Measurements from ENCODE around the gene KCNMB2. TPM values are rescaled to one million over a fixed set of nuclear protein-coding genes. Genes with fewer than 3 reads are reported as not detected.

Gene KCNMB2
- total RNA-seq, 1 experiment from 2014 or later: not detected

GRCh38 chr3:178505832-178506231, 30.4 kb upstream of the KCNMB2 start (continued):
- TF ChIP-seq ZSCAN18 (CRISPR knock-in tag; IDR thresholded peaks at IDR 0.05): no peak
- no peak for TF ChIP-seq TEAD4 (CRISPR knock-in tag; IDR thresholded peaks at IDR 0.05)
- no peak for TF ChIP-seq MLX (CRISPR knock-in tag; IDR thresholded peaks at IDR 0.05)
- TF ChIP-seq SP1 (CRISPR knock-in tag; conservative IDR thresholded peaks at IDR 0.05): no peak
- no peak for TF ChIP-seq E2F5 (CRISPR knock-in tag; IDR thresholded peaks at IDR 0.05)
- TF ChIP-seq ZNF423 (CRISPR knock-in tag; IDR thresholded peaks at IDR 0.05): no peak
- TF ChIP-seq CREB1 (CRISPR knock-in tag; IDR thresholded peaks at IDR 0.05): no peak
- no peak for TF ChIP-seq TP53 (CRISPR knock-in tag; IDR thresholded peaks at IDR 0.05)

GRCh38 chr3:178507507-178508442, 28.5 kb upstream of the KCNMB2 start:
- ChIA-PET CTCF (no interaction called here), POLR2A (no interaction called here)
- Mint-ChIP-seq H3K27ac (no peak overlapping the region), H3K4me3 (no peak overlapping the region), H3K4me1 (no peaks in the 10 kb centered on the region), H3K27me3 (ENCODE audit: low read depth) (no peaks in the 10 kb centered on the region), H3K36me3 (no peaks in the 10 kb centered on the region), H3K9me3 (no peaks in the 10 kb centered on the region)
- no peak for ATAC-seq
- TF ChIP-seq TEAD1 (CRISPR knock-in tag; IDR thresholded peaks at IDR 0.05) (no peak), E2F1 (CRISPR knock-in tag; IDR thresholded peaks at IDR 0.05) (no peak), JUN (CRISPR knock-in tag; IDR thresholded peaks at IDR 0.05) (no peak), NFYB (CRISPR knock-in tag; conservative IDR thresholded peaks at IDR 0.05; ENCODE audit: low read depth) (no peak), E2F4 (CRISPR knock-in tag; IDR thresholded peaks at IDR 0.05; ENCODE audit: borderline replicate concordance, low read depth) (no peak), AR (CRISPR knock-in tag; IDR thresholded peaks at IDR 0.05) (no peak), HMGA2 (CRISPR knock-in tag; IDR thresholded peaks at IDR 0.05) (no peak), GRHL2 (CRISPR knock-in tag; IDR thresholded peaks at IDR 0.05; ENCODE audit: insufficient replicate concordance, severe bottlenecking) (no peak), ERG (CRISPR knock-in tag; IDR thresholded peaks at IDR 0.05) (no peak), ZBTB21 (CRISPR knock-in tag; IDR thresholded peaks at IDR 0.05; ENCODE audit: borderline replicate concordance) (no peak), RORB (CRISPR knock-in tag; IDR thresholded peaks at IDR 0.05) (no peak), ZNF416 (CRISPR knock-in tag; IDR thresholded peaks at IDR 0.05) (no peak), GTF2I (CRISPR knock-in tag; conservative IDR thresholded peaks at IDR 0.05) (no peak), MYBL2 (CRISPR knock-in tag; IDR thresholded peaks at IDR 0.05) (no peak), FOXP1 (CRISPR knock-in tag; IDR thresholded peaks at IDR 0.05; ENCODE audit: borderline replicate concordance) (no peak)
- DNase-seq (ENCODE audit: low spot score): no peak
